Glutamatergic neuron (in vitro differentiated cells): Measurements from ENCODE around the gene CDH4. TPM values are rescaled to one million over a fixed set of nuclear protein-coding genes. Genes with fewer than 3 reads are reported as not detected.

Experiments
- DNase-seq: peaks from one replicate; pipeline ENCODE4 v3.0.0; 2022
- H3K27ac Mint-ChIP-seq: one replicate; pipeline ENCODE4 v1.8.0; 2020; ENCODE audit warnings: mild to moderate bottlenecking, mixed read lengths, inconsistent platforms; ENCODE audit not compliant: unreplicated experiment
- H3K27me3 Mint-ChIP-seq: one replicate; pipeline ENCODE4 v1.8.0; 2020; ENCODE audit warnings: mild to moderate bottlenecking, moderate library complexity, mixed read lengths, inconsistent platforms; ENCODE audit not compliant: unreplicated experiment
- H3K36me3 Mint-ChIP-seq: one replicate; pipeline ENCODE4 v1.8.0; 2020; ENCODE audit warnings: mild to moderate bottlenecking, mixed read lengths, inconsistent platforms; ENCODE audit not compliant: unreplicated experiment
- H3K4me1 Mint-ChIP-seq: one replicate; pipeline ENCODE4 v1.8.0; 2020; ENCODE audit warnings: mild to moderate bottlenecking, low read depth, mixed read lengths, inconsistent platforms; ENCODE audit not compliant: unreplicated experiment
- H3K4me3 Mint-ChIP-seq: one replicate; pipeline ENCODE4 v1.8.0; 2020; ENCODE audit warnings: mild to moderate bottlenecking, mixed read lengths, inconsistent platforms; ENCODE audit not compliant: unreplicated experiment
- H3K9me3 Mint-ChIP-seq: one replicate; pipeline ENCODE4 v1.8.0; 2020; ENCODE audit warnings: mild to moderate bottlenecking, moderate library complexity, mixed read lengths, inconsistent platforms; ENCODE audit not compliant: unreplicated experiment
- total RNA-seq: library from RNA; stranded (reverse); fragmentation: NEBNext Ultra II Directional; extraction: Animal tissue kit (Norgen Biotek cat#: 25700); gene quantifications from one replicate; pipeline ENCODE4 v1.2.1, GENCODE V29; 2021; ENCODE audit not compliant: unreplicated experiment
- TF ChIP-seq, protein P1 (sequence below): fragments of 200-600 bp; sonication (generic); IDR thresholded peaks from one replicate; pipeline ENCODE4 v1.5.0; 2021; ENCODE audit not compliant: partially characterized antibody, unreplicated experiment

CDH4 gene
- total RNA-seq, 1 donor from 2014 or later, result 1.2 TPM

- Mint-ChIP-seq H3K4me3 (no peak overlapping the region), H3K4me1 (peaks cover 7% of the 10 kb centered on the region), H3K9me3 (peaks cover 4% of the 10 kb centered on the region), H3K27ac (no peak overlapping the region), H3K36me3 (no peaks in the 10 kb centered on the region), H3K27me3 (peaks cover 12% of the 10 kb centered on the region)
- no peak for DNase-seq
- TF ChIP-seq, protein P1, sequence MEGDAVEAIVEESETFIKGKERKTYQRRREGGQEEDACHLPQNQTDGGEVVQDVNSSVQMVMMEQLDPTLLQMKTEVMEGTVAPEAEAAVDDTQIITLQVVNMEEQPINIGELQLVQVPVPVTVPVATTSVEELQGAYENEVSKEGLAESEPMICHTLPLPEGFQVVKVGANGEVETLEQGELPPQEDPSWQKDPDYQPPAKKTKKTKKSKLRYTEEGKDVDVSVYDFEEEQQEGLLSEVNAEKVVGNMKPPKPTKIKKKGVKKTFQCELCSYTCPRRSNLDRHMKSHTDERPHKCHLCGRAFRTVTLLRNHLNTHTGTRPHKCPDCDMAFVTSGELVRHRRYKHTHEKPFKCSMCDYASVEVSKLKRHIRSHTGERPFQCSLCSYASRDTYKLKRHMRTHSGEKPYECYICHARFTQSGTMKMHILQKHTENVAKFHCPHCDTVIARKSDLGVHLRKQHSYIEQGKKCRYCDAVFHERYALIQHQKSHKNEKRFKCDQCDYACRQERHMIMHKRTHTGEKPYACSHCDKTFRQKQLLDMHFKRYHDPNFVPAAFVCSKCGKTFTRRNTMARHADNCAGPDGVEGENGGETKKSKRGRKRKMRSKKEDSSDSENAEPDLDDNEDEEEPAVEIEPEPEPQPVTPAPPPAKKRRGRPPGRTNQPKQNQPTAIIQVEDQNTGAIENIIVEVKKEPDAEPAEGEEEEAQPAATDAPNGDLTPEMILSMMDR, result no peak
Measured at GRCh38 chr20:61734733-61735502, 482.9 kb downstream of the CDH4 start.

- TF ChIP-seq, protein P1, result no peak
- DNase-seq, result no peak
- peaks cover 7% of the 10 kb centered on the region for H3K4me1 Mint-ChIP-seq
- H3K4me3 Mint-ChIP-seq, result no peak overlapping the region
- no peak overlapping the region for H3K27ac Mint-ChIP-seq
- peaks cover 4% of the 10 kb centered on the region for H3K9me3 Mint-ChIP-seq
- no peaks in the 10 kb centered on the region for H3K36me3 Mint-ChIP-seq
- H3K27me3 Mint-ChIP-seq, result peaks cover 12% of the 10 kb centered on the region
Measured at GRCh38 chr20:61735503-61735785, 483.4 kb downstream of the CDH4 start.

GRCh38 chr20:61736001-61736635 is 484.1 kb downstream of the CDH4 start:
- peaks cover 4% of the 10 kb centered on the region for H3K9me3 Mint-ChIP-seq
- DNase-seq, result no peak
- no peak overlapping the region for H3K27ac Mint-ChIP-seq
- H3K36me3 Mint-ChIP-seq, result no peaks in the 10 kb centered on the region
- H3K27me3 Mint-ChIP-seq, result peaks cover 12% of the 10 kb centered on the region
- H3K4me3 Mint-ChIP-seq, result no peak overlapping the region
- peaks cover 7% of the 10 kb centered on the region for H3K4me1 Mint-ChIP-seq
- TF ChIP-seq, protein P1, result no peak

DNA sequence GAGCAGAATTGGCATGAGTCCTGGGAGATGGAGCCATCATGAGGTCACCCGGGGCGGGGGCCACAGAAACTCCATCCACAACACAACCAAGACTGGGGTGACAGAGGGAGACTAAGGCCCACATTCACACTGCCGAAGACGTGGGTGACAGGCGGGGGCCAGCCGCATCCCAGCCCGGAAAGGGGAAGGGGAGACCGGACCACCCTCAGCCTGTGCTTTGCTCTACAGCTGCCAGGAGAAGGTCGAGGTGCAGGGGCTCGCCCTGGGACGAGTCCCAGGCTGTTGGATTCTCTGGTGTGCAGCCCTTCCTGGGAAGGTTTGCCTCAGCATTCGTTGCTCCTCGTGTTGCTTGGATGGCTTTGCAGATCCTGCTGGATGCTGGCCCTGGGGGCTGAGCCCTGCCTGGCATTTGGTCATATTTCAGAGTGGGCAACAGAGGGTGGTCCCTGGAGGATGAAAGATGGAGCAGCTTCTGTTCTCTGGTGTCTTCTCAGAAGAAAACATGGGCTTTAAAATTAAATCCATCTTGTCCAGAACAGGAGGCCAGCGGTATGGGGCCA is 484.8 kb downstream of the CDH4 start:
- Mint-ChIP-seq H3K36me3 (no peaks in the 10 kb centered on the region), H3K4me1 (peaks cover 7% of the 10 kb centered on the region), H3K4me3 (no peak overlapping the region), H3K9me3 (peaks cover 4% of the 10 kb centered on the region), H3K27ac (no peak overlapping the region), H3K27me3 (peaks cover 10% of the 10 kb centered on the region)
- no peak for DNase-seq
- TF ChIP-seq, protein P1, result no peak

GRCh38 chr20:61737346-61737745 is 485.3 kb downstream of the CDH4 start:
- no peak for DNase-seq
- H3K27me3 Mint-ChIP-seq, result peaks cover 10% of the 10 kb centered on the region
- H3K36me3 Mint-ChIP-seq, result no peaks in the 10 kb centered on the region
- peaks cover 8% of the 10 kb centered on the region for H3K4me1 Mint-ChIP-seq
- TF ChIP-seq, protein P1, result no peak
- H3K27ac Mint-ChIP-seq, result no peak overlapping the region
- H3K9me3 Mint-ChIP-seq, result peaks cover 4% of the 10 kb centered on the region
- no peak overlapping the region for H3K4me3 Mint-ChIP-seq
